ENCODE measurements around the gene NCAPD3. TPM values are rescaled to one million over a fixed set of nuclear protein-coding genes. Genes with fewer than 3 reads are reported as not detected.
"Not testable (repeated sequence)": the region's sequence is repeated elsewhere in the genome, so short reads cannot be mapped to it uniquely, and the experiment has no call there.

Gene NCAPD3
- total RNA-seq, 1 experiment from 2014 or later: 27.0 TPM

DNA sequence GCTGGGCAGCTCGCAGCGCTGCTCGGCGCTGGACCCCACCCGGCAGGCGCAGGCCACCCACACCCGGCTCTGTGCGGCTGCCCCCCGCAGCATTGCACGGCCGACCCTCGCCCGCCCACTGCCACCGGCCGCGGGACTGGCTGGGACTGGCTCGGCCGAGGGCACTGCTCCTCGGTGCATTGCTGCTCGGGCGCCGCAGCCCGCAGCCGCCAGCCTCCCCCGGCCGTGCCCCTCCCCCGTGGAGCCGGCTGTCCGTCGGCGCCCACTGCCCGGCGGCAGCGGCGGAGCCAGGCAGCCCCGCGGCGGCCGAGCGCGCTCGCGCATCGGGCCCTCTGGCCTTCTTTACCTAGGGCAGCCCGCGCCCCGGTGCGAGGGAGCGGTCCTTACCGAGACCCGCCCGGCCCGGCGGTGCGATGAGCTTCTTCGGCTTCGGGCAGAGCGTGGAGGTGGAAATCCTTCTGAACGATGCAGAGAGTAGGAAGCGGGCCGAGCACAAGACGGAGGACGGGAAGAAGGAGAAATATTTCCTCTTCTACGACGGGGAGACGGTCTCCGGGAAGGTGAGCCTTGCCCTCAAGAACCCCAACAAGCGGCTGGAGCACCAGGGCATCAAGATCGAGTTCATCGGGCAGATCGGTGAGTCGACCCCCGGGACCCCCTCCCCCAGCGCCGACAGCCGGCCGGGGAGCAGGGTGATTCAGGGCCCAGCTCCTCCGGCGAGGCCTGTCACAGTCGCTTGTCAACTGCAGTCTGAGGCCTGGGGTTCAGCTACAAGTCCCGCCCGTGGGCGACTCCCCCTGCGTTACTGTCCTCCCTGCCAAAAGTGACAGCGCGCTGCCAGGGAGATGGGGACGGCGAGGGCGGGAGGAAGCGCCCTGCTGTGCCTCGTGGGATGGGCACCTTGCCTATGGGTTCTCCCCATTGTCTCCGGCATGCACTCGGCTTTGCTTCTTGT is 1.2 kb upstream of the NCAPD3 start:
- DNase-seq (ENCODE audit: extremely low read depth, low read depth): peak; percentile 5

DNA sequence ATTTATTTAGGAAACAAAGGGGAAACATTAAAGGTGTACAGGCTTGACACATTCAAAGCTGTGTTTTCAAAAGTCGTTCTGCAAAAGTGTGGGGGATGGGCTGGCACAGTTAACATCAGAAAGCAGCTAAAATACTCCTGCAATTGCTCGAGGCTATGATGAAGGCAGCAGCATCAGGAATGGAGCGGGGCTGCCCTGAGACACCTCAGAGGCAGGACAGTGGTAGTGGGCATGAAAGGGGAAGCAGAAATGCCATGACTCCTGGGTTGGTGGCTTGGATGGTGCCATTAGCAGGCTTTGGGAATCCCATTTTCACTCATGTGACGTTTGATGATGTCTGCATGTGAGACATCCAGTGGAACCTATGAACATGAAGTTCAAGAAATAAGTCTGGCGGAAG is 646 bp downstream of the NCAPD3 start:
- no peak for DNase-seq (ENCODE audit: extremely low read depth, low read depth)

DNA sequence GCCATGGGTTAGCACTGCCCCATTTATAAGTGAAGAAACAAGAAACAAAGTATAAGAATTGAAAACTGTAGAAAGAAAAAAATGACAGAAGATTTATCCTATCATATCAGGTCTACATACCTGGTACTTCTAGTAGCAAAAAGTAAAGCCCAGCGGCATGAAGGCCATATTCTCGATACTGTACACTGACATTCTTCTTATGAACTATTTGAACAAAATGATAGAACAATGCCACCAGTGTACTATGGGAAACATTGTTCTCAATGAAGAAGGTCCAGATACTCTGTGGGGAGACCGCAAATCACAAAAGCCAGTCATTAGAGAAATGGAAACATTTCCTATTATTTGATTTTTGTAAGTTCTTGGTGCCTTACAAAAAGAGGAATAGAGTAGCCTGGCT is 7.0 kb downstream of the NCAPD3 start:
- no peak for DNase-seq (ENCODE audit: extremely low read depth, low read depth)

DNA sequence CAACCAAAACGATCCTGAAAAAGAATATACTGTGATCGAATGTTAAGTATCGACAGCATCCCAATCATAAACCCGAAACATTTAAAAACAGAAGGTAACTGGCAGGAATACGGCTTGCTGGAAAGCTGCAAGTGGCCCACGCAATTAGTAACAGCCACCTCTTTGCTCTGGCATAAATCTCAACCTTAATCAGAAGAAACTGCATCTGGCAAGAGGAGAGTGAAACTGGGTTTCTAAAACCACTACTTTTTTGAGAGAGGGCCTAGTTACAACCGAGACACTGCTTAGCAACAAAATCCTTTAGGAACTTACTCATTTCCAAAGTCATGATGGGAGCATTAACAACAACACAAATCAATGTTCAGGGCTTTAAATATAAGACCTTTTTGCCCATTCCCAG is 7.9 kb downstream of the NCAPD3 start:
- DNase-seq (ENCODE audit: extremely low read depth, low read depth): no peak

DNA sequence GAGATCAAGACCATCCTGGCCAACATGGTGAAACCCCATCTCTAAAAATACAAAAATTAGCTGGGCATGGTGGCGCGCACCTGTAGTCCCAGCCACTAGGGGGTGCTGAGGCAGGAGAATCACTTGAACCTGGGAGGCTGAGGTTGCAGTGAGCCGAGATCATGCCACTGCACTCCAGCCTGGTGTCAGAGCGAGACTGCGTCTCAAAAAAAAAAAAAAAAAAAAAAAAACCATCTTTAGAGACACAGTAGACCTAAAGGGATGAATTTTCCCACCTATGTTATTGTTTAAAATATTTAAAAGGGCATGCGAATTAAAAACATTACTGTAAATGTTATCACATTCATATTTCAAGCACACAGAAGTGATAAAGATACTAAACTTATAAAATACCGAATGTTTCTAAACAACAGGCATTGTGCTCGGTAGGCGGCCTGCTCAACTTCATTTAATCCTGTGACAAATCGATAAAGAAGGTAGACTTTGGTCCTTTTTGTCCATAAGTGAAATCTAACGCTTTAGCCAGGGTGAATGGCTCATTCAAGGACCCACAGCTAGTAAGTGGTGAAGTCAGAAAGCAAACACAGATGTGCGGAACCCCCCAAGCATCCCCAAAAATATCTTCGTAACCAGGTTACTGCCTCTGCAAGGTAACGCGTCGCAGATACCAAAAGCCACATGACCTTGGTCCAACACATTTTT is 16.1 kb downstream of the NCAPD3 start:
- DNase-seq (ENCODE audit: extremely low read depth, low read depth): peak; percentile 26

DNA sequence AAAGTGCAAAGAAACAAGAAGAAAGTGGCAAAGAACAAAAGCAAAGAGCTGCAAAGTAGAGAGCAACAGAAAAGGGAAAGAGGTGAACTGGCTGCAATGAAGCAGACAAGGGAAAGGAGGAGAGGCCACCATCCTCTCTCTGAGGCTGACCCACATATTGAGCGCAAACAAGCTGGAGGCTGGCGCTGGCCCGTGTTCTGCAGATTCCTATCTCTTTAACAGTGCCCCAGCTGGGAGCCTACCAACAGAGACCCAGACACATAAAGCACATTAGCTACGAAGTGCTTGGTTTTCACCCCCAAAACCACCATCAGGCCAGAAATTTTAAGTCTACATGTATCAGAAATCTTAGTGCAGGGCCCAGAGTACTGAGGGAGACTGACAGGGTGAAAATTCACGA is 17.6 kb downstream of the NCAPD3 start:
- DNase-seq (ENCODE audit: extremely low read depth, low read depth): no peak

DNA sequence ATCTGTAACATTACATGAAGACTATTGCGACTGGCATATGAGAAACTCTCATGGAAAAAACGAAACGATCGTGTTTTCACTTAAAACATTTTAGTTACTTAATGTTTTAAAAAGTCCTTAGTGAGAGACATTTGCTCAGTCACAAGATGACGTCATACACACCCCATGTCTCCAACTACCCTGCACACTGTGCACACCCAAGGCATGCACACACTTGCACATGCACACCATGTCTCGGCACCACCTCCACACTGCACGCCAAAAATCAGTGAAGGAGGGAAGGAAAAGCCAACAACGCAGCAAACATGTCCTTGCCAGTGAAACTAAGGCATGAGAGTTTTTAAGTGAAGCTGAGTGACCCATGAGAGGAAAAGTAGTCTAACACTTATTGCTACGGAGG is 18.0 kb downstream of the NCAPD3 start:
- no peak for DNase-seq (ENCODE audit: extremely low read depth, low read depth)

DNA sequence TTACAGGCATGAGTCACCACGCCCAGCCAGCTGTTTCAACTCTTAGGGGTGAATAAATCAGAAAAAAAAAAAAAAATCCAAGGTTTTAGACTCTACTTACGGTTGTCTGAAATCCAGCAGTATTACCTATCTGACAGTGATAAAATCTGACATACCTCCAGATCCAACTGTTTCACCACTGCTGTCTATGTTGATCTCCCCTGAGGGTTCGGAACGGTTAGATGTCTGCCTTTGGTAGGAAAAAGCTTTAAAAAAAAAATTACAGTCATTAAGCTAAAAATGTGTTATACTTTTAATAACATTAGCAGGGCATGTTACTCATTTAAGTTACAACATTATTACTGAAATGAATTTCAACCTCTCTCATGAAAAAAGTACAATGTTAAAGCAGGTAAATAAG is 21.1 kb downstream of the NCAPD3 start:
- no peak for DNase-seq (ENCODE audit: extremely low read depth, low read depth)

DNA sequence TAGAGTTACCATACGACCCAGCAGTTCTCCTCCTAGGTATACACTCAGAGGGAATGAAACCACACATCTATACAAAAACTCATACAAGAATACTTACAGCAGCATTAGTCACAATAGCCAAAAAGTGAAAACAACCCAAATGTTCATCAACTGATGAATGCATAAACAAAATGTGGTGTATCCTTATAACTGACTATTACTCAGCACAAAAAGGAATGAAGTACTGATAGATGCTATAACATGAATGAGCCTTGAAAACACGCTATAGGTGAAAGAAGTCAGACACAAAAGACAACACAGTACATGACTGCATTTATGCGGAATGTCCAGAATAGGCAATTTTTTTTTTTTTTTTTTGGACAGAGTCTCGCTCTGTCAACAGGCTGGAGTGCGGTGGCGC is 23.1 kb downstream of the NCAPD3 start:
- no peak for DNase-seq (ENCODE audit: extremely low read depth, low read depth)

DNA sequence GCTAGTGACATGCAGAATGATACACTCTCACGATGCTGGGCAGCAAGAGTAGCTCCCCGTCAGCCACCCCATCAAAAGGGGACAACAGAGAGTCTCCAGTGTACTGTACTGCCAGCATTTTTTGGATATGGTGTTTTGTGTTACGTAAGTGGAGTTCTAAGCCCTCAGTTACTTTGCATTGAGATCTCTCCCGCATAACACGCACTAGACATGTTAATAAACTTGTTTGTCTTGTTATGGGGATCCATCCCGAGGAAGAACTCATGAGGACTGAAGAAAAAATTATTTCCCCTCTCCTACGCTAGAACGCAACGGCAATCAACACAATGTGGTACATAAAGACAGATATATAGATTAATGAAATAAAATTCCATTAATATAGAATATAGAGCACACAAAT is 24.2 kb downstream of the NCAPD3 start:
- DNase-seq (ENCODE audit: extremely low read depth, low read depth): no peak

DNA sequence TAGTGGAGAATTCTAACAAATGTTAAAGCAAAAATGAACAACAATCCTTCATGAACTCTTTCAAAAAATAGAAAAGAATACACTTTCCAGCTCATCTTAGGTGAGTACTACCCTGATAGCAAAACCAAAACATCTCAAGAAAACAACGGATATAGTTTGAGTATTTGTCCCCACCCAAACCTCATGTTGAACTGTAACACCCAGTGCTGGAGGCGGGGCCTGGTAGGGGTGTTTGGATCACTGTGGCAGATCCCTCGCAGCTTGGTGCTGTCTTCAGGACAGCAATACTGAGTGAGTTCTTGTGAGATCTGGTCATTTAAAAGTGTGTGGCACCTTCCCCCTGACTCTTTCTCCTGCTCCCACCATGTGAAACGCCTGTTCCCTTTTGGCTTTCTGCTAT is 27.0 kb downstream of the NCAPD3 start:
- DNase-seq (ENCODE audit: extremely low read depth, low read depth): no peak

DNA sequence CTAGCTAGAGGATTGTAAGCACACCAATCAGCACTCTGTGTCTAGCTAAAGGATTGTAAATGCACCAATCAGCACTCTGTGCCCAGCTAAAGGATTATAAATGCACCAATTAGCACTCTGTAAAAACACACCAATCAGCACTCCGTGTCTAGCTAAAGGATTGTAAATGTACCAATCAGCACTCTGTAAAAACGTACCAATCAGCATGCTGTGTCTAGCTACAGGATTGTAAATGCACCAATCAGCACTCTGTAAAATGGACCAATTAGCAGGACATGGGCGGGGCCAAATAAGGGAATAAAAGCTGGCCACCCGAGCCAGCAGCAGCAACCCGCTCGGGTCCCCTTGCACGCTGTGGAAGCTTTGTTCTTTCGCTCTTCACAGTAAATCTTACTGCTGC is 35.7 kb downstream of the NCAPD3 start:
- DNase-seq (ENCODE audit: extremely low read depth, low read depth): not testable (repeated sequence)

DNA sequence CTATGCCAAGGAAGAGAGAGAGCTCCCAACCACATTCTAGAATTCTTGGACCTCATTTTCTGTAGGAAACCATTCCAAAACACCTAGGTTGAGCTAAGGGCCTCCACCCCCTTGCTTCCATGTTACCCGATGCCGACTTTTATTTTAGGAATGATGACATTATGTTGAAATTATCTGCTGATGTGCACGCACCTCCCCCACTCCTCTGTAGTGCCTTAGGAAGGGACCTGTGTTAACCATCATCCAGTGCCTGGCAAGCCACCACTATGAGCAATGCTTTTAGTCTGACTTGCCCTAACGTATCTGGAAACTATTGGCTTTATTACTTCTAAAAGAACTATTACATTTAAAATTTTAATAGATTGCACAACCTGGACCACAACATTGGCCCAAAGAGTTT is 42.1 kb downstream of the NCAPD3 start:
- DNase-seq (ENCODE audit: extremely low read depth, low read depth): no peak

DNA sequence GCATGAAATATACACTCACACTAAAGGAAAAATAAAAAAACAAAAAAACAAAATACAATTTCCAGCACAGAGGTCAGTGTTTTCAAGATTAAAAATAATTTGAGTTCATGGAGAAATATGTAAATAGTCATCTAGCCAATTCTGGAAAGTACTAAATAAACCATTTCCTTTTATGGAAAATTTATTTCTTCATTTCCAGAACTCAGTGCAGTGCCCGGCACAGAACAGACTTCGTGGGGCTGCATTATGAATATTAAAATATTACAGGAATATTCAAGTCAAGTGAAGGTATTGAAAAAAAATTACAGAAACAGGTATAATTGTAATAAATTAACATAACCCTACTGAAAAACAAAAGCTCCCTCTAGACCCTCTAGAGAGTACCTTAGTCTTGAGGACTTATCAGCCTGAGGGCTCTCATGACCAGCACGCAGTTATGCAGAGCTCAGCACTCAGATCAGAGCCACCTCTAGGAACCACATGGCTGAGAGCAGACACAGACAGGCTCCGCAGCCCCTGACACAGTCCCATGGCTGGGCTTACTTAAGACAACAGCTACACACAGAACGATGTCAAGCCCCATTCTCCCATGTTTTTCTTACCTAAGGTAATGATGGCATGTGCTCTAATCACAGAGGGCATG is 45.6 kb downstream of the NCAPD3 start:
- DNase-seq (ENCODE audit: extremely low read depth, low read depth): no peak

DNA sequence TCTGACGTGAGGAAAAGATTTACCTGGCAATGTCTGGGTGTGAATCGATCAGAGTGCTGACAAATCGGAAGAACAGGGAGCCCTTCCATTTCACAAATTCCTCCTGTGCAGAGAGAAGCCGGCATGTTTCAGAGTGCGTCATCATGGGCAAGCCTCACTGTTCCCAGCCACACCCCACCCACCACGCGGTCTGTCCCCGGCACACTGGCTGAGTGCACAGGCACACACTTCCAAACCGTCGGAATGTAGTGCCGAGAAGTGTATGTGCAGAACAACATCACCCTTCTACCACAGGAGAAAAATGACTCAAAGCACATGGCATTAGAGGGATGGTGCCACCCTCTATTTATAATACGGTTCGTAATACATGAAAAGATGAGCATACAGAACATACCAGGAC is 47.5 kb downstream of the NCAPD3 start:
- no peak for DNase-seq (ENCODE audit: extremely low read depth, low read depth)

DNA sequence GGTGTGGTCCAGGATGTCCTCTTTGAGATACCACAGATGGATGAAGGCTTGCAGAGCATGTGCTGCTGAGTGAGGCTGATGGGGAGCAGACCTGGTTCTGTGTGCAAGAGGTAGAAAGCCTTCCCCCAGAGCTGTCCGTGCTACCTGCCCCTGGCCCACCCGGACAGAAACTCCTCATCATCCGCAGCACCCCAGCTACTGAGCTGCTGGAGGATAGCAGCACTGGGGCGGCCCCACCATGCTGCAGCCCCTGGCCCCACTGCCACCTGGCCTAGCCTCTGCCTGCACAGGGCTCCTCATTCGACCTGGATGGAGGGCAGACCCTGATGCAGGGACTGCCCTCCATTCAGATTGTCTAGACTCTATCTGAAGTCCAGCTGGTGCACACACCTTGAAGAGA is 50.5 kb downstream of the NCAPD3 start:
- DNase-seq (ENCODE audit: extremely low read depth, low read depth): no peak

DNA sequence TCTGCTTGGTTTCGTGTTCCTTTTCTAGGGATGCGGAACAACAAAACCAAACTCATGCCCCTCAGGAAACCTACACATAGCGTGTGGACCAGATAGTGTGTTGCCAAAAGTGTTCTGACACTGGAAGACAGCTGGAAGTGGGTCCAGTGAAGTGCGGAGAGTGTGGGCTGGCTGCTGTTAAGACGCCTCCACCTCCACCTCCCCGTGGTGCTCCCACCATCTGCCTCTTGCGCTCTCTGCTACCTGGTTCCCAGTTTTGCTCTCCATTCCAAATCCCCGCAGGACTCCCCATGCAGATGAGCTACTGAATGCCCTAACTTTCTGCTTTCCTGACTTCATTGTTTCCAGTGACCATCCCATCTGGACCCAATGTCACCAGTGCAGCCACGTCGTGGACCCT is 51.8 kb downstream of the NCAPD3 start:
- DNase-seq (ENCODE audit: extremely low read depth, low read depth): no peak

DNA sequence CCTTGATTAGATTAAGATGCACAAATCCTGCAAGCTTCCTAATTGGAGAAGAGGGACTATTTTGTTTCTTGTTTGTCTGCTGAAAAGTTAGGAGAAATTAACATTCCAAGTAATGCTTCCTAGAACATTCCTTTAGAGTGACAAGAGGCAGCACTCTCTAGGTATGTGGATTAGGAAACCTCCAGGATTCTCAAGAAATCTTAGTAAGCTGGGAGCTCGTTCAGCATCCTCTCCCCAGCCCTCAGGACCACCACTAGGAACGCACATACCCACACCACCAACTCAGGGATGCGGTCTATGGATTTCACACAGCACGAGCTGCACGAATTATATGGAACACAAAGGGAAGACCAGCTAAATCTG is 52.9 kb downstream of the NCAPD3 start:
- no peak for DNase-seq (ENCODE audit: extremely low read depth, low read depth)

DNA sequence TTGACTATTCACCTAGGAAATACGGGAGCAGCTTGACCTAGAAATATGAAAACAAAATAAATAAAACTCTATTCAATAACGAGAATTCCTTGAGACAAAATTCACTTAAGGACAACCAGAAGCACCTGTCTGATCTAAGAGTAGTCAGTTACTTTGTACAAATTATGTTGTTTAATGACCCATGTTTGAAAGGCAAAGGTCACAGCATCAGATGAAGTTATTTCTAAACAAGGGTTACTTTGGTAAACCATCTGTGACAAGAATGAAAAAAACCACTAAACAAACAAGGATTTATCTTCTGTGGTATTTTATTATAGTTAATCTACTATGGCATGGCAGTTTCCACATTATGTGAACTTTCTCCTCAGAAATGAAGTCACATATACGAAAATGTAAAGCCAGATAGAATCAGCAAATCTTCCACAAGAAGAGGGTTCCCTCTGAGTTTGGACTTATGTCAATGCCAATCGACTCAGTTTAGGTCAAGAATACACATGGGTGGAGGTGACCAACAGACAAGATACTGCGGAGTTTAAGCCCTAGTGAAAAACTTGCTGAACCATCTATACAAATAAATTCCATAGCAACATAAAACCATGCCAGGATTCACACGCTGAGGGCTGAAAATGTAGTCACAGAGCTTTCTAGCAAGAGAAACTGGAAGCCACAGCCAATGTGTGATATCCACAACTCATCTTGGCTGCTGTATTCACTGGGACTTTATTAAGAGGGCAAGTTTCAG is 53.4 kb downstream of the NCAPD3 start:
- DNase-seq (ENCODE audit: extremely low read depth, low read depth): no peak

DNA sequence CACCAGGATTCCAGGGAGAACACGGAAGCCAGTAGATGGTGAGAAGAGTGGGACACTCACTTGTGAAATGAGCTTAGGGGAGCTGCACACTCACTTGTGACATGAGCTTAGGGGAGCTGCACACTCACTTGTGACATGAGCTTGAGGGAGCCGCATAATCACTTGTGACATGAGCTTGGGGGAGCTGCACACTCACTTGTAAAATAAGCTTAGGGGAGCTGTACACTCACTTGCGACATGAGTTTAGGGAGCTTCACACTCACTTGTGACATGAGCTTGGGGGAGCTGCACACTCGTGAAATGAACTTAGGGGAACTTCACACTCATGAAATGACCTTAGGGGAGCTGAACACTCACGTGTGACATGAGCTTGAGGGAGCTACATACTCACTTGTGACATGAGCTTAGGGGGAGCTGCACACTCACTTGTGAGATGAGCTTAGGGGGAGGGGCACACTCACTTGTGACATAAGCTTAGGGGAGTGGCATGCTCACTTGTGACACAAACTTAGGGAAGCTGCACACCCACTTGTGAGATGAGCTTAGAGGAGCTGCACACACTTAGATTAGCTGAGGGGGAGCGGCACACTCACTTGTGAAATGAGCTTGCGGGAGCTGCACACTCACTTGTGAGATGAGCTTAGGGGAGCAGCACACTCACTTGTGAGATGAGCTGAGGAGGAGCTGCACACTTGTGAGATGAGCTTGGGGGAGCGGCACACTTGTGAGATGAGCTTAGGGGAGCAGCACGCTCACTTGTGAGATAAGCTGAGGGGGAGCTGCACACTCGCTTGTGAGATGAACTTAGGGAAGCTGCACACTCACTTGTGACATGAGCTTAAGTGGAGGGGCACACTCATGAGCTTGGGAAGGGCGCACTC is 59.0 kb downstream of the NCAPD3 start:
- no peak for DNase-seq (ENCODE audit: extremely low read depth, low read depth)

All from NCI-H460 (cell line).